GM12874 (cell line): ENCODE results near the gene RAD51D.

Experiments used
- TF ChIP-seq, protein P1 (sequence below): IDR thresholded peaks from 2 replicates; pipeline ENCODE4 v1.5.1; 2011; ENCODE audit warnings: low read depth, mild to moderate bottlenecking, control low read depth, low read length, moderate library complexity; ENCODE audit not compliant: insufficient read depth

The RAD51D gene

DNA sequence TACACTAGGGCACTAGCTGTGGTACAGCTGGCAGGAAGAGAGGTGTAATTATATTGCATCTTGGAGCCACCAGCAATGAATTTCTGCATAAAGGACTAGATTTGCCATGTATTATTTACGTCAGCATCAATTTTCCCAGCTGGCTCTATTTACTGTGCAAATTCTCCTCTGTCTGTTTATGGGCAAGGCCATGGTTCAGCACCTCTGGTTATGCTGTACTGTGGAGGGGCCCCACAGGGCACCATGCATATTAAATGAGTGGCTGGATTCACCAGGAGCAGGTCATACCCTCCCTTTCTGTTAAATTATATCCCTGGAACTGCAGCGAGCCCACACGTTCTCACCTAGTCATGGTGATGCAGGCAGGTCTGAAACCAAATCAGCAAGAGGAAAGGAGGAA is 19.8 kb downstream of the RAD51D start:
- TF ChIP-seq, protein P1, sequence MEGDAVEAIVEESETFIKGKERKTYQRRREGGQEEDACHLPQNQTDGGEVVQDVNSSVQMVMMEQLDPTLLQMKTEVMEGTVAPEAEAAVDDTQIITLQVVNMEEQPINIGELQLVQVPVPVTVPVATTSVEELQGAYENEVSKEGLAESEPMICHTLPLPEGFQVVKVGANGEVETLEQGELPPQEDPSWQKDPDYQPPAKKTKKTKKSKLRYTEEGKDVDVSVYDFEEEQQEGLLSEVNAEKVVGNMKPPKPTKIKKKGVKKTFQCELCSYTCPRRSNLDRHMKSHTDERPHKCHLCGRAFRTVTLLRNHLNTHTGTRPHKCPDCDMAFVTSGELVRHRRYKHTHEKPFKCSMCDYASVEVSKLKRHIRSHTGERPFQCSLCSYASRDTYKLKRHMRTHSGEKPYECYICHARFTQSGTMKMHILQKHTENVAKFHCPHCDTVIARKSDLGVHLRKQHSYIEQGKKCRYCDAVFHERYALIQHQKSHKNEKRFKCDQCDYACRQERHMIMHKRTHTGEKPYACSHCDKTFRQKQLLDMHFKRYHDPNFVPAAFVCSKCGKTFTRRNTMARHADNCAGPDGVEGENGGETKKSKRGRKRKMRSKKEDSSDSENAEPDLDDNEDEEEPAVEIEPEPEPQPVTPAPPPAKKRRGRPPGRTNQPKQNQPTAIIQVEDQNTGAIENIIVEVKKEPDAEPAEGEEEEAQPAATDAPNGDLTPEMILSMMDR: no peak

DNA sequence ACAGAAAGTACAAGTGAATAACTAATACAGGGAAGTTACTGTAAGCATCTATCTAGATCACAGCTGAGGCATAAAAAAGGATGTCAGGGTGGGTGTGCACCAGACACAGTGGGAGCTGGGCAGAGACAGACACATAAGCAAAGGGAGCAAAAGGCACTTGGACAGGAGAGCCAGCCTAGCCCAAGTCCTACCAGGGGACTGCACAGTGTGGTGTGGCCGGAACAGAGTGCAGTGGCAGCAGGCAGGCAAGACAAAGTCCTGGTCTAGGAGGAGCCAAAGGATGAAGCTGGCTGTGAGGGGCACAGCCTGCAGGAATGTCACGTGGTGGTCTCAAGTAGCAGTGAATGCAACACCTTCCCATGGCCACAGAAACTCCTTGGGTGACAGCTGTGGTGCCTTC is 21.9 kb downstream of the RAD51D start:
- TF ChIP-seq, protein P1: no peak

DNA sequence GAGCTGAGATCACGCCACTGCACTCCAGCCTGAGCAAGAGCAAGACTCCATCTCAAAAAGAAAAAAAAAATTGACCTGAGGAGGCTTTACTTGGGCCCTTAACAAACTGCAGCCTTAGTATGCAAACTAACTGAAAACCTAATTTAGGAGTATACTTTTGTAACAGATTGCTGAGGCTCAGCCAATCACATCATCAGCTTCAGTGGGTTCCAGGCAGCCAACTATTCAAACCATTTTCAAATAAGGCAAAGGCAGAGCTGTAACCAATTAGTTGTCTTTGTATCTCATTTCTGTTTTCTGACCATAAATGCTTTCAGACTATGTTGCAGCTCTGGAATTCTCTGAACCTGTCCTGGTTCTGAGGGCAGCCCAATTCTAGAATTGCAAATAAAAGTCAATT is 23.9 kb downstream of the RAD51D start:
- TF ChIP-seq, protein P1: no peak

DNA sequence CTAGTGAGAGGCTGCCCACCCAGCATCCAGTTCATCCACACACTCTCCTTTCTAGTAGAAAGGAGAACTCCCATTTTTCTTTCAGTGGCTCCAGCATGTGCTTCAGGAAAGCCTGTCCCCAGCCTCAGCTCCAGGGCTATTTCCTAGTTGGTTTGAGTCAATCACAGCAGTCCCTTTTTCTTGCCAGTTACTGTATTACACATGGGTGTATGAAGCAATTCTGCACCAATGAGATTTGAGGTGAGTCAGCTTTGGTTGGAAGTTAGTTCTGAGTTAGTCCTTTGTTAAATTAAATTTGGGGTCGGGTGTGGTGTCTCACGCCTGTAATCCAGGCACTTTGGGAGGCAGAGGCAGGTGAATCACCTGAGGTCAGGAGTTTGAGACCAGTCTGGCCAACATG is 24.8 kb downstream of the RAD51D start:
- TF ChIP-seq, protein P1: no peak

DNA sequence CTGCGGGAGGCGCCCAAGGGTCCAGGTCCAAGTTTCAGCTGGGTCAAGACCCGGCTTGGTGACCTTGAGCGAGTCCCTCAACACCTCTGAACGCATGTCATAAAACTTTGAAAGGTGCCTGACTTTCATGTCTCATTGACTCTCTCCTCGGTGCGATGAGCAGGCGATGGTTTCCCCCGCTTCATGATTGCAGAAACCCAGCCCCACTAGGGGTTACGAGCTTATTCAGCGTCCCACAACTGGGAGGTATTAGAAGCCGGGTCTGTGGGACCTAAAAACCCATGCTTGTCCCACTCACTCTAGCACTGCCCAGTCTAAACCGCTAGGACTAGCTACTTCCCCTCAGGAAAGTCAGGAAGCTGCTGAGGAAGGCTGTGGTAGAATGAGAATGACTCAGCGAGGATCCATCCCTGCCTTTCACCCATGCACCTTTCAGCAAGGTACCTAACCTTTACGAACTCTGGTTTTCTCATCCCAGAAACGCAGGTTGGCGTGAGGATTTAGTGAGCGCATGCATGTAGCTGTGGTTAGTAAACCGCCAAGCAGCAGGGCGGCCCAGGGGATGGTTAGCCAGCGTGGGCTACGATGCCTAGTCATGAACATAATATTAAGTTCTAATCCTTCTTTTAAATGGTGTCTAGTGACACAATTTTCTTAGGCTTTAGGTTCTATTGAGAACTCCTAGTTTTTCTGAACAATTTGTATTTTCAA is 29.9 kb downstream of the RAD51D start:
- TF ChIP-seq, protein P1: no peak

DNA sequence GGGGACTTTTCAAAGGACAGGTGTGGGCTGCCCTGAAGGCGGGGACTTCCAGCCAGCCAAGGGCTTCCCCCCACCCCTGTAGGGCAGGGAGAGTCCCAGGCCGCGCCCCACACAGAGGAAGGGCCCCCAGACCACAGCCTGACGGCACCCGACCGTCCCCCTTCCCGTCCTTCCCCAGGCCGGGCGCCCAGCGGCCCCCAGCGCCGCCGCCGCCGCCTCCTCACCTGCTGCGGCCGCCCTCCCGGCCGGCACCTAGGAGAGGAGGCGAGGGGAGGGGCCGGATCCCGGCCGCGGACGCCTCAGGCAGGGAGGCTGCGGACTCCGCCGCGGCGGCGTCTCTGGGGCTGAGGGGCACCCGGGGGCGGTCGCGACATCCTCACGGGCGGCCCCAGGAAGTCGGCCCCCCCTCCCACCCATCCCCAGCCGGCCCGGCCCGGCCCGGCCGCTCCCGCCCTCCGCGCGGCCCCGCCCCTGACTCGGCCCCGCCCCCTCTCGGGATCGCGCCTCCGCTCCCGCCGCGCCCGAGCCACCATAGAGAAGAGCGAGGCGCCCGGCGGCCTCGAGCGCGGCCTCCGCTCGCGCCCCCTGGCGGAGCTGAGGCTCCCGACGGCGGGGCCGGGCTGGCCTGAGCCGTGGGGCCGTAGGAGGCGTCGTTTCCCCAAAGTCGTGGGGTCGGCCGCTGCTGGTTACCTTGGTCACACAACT is 30.6 kb downstream of the RAD51D start:
- TF ChIP-seq, protein P1: peak; percentile 87

DNA sequence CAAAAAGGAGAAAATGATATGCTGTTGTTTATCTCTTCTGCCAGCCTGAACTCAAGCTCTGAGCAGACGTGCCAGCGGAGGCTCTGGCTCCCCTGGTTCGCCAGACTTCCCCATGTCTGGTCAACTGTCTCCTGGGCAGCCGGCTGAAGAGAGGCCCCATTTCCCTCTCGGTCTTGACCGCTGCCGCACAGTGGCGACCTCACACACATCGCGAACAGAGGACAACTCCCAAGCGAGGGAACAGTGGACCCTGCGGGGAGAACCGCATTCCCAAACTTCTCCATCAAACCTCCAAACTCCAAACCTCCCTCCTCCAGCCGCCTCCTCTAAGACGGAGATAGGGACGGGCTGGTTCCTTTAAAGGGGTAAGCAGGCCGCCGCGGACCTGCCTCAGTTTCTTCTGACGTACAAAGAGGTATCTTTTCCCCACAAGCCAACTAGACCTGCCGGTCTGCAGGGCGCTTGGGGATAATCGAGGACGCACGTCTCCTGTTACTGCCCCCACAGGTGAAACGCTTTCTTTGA is 31.2 kb downstream of the RAD51D start:
- TF ChIP-seq, protein P1: no peak
